ENCODE results near the gene MAGEA2B. TPM values are rescaled to one million over a fixed set of nuclear protein-coding genes. Genes with fewer than 3 reads are reported as not detected.
"Not testable (repeated sequence)": the region's sequence is repeated elsewhere in the genome, so short reads cannot be mapped to it uniquely, and the experiment has no call there.

Gene MAGEA2B, protein sequence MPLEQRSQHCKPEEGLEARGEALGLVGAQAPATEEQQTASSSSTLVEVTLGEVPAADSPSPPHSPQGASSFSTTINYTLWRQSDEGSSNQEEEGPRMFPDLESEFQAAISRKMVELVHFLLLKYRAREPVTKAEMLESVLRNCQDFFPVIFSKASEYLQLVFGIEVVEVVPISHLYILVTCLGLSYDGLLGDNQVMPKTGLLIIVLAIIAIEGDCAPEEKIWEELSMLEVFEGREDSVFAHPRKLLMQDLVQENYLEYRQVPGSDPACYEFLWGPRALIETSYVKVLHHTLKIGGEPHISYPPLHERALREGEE
- not detected for total RNA-seq

DNA sequence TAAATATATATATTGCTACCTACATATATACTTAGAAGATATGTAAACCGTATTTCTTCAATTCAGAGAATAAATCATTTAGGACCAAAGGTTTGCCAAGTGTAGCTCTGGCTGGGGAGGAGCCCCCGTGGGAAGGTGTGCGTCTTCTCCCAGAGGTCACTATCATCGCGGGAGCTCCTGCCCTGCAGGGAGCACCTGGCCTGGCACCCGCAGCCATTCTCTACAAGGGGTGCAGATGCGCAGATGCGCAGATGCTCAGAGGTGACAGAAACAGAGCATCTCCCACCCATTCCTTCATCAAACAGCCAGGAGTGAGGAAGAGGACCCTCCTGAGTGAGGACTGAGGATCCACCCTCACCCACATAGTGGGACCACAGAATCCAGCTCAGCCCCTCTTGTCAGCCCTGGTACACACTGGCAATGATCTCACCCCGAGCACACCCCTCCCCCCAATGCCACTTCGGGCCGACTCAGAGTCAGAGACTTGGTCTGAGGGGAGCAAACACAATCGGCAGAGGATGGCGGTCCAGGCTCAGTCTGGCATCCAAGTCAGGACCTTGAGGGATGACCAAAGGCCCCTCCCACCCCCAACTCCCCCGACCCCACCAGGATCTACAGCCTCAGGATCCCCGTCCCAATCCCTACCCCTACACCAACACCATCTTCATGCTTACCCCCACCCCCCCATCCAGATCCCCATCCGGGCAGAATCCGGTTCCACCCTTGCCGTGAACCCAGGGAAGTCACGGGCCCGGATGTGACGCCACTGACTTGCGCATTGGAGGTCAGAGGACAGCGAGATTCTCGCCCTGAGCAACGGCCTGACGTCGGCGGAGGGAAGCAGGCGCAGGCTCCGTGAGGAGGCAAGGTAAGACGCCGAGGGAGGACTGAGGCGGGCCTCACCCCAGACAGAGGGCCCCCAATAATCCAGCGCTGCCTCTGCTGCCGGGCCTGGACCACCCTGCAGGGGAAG, at the start of gene MAGEA2B:
MAGEA2B (plus strand) TSS at position 814 of the 973 bp plus-strand sequence. CDS start 2,479 bp downstream, outside the sequence.
- DNase-seq (ENCODE audit: low read depth in 2 of 3, low spot score in 2 of 3) = not testable (repeated sequence)

DNA sequence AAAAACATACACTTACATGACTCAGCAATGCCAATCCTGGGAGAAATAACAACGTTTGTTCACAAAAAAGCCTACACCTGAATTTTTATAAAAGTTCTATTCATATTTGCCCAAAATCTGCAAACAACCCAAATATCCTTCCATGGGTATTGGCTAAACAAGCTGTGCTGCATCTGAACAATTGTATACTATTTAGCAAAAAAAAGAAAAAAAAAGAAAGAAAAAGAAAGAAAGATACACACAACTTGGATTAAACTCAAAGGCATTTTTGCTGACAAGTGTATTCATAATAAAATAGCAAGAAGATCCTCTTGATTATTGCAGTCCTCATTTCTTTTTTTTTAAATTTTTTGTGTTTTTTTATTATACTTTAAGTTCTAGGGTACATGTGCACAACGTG, 40.3 kb upstream of the MAGEA2B start:
- DNase-seq (ENCODE audit: low read depth in 2 of 3, low spot score in 2 of 3) = no peak

DNA sequence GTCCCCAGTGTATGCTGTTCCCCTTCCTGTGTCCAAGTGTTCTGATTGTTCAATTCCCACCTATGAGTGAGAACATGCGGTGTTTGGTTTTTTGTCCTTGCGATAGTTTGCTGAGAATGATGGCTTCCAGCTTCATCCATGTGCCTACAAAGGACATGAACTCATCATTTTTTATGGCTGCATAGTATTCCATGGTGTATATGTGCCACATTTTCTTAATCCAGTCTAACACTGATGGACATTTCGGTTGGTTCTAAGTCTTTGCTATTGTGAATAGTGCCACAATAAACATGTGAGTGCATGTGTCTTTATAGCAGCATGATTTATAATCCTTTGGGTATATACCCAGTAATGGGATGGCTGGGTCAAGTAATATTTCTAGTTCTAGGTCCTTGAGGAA, 39.8 kb upstream of the MAGEA2B start:
- DNase-seq (ENCODE audit: low read depth in 2 of 3, low spot score in 2 of 3) = not testable (repeated sequence)

DNA sequence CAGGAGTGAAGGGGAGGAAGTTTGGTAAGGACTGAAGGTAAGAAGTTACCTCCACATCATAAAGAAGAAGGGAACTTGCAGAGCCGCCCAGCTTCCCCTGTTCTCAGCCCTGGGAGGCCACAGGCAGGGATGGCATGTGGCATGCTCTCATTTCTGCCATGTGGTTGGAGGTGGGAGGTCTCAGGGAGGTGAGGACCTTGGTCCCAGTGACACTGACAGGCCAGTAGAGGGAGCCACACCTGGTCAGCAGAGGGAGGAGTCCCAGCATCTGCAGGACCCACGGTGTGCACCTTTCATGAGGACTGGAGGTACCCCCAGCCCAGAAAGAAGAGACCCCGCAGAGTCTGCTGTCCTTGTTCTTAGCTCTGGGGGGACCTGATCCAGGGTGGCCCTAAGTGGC, 33.4 kb upstream of the MAGEA2B start:
- DNase-seq (ENCODE audit: low read depth in 2 of 3, low spot score in 2 of 3) = not testable (repeated sequence)

DNA sequence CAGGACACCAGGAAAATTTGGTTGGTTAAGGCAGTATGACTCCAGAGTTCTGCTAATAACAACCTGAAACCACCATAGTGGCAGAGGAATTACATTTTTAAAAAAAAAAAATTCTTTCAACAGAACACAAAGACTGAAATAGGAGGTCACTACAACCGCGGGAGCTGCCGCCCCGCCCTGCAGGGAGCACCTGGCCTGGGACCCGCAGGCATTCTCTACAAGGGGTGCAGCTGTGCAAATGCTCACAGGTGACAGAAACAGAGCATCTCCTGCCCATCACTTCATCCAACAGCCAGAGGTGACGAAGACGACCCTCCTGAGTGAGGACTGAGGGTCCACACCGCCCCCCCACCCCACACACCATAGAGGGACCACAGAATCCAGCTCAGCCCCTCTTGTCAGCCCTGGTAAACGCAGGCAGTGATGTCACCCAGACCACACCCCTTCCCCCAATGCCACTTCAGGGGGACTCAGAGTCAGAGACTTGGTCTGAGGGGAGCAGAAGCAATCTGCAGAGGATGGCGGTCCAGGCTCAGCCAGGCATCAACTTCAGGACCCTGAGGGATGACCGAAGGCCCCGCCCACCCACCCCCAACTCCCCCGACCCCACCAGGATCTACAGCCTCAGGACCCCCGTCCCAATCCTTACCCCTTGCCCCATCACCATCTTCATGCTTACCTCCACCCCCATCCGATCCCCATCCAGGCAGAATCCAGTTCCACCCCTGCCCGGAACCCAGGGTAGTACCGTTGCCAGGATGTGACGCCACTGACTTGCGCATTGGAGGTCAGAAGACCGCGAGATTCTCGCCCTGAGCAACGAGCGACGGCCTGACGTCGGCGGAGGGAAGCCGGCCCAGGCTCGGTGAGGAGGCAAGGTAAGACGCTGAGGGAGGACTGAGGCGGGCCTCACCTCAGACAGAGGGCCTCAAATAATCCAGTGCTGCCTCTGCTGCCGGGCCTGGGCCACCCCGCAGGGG, 16.2 kb upstream of the MAGEA2B start, which contains the start of gene MAGEA3:
MAGEA3 (plus strand) TSS at position 843 of the 980 bp plus-strand sequence. CDS start 2,039 bp downstream, outside the sequence.
- not testable (repeated sequence) for DNase-seq (ENCODE audit: low read depth in 2 of 3, low spot score in 2 of 3)

DNA sequence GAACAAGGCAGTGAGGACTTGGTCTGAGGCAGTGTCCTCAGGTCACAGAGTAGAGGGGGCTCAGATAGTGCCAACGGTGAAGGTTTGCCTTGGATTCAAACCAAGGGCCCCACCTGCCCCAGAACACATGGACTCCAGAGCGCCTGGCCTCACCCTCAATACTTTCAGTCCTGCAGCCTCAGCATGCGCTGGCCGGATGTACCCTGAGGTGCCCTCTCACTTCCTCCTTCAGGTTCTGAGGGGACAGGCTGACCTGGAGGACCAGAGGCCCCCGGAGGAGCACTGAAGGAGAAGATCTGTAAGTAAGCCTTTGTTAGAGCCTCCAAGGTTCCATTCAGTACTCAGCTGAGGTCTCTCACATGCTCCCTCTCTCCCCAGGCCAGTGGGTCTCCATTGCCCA, 14.0 kb upstream of the MAGEA2B start:
- not testable (repeated sequence) for DNase-seq (ENCODE audit: low read depth in 2 of 3, low spot score in 2 of 3)

DNA sequence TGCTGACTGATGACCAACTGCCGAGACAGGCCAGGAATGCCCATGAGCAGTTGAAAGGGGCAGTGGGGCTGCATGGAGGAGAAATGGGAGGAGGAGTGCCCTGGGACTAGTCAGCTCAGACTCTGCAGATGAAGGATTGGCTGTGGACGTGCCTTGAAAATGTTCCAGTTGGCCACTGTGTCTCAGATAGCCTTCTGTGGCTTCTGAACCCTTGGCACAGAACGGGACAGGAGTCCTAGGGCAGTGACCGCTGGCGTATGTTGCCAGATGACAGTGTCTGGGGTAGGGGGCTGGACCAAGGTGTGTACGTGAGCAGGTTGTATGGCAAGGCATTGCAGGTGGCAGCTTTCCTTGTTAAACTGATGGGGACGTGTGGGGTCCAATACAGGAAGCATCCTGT, 7.9 kb upstream of the MAGEA2B start:
- not testable (repeated sequence) for DNase-seq (ENCODE audit: low read depth in 2 of 3, low spot score in 2 of 3)

DNA sequence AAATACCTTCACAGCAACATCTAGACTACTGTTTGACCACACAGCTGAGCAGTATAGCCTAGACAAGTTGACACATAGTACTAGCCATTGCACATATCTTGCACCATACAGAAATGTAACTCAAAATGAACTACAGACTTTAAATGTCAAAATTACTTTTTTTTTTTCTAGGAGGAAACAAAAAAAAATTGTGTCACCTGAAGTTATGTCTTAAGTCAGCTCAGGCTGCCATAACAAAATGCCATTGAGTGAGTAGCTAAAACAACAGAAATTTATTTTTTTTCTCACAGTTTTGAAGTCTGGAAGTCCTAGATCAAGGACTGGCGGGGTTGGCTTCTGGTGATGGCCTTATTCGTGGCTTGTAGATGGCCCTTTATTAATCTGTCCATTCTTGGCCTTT, 5.3 kb upstream of the MAGEA2B start, which contains the start of gene CSAG2:
CSAG2 (minus strand) TSS at position 101 of the 400 bp plus-strand sequence. CDS start 161 bp downstream, outside the sequence.
- not testable (repeated sequence) for DNase-seq (ENCODE audit: low read depth in 2 of 3, low spot score in 2 of 3)

DNA sequence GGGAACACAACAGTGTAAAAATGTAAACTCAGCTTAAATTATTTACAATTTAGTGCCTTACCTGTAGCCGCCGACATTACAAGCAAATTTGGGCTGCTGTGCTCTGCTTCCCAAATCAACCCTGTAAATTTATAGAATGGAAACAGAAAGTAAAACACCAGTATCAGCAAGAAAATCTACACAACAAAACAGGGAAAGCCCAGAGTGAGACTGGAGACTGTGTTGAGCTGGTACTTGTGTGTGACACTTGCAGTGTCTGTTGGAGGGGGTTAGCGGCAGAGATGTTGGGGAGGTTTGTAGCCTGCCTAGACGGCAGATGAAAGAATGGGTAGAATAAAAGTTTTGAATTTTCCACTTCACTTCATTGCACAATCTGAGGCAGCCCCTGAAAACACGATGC, 1.2 kb upstream of the MAGEA2B start:
- not testable (repeated sequence) for DNase-seq (ENCODE audit: low read depth in 2 of 3, low spot score in 2 of 3)

DNA sequence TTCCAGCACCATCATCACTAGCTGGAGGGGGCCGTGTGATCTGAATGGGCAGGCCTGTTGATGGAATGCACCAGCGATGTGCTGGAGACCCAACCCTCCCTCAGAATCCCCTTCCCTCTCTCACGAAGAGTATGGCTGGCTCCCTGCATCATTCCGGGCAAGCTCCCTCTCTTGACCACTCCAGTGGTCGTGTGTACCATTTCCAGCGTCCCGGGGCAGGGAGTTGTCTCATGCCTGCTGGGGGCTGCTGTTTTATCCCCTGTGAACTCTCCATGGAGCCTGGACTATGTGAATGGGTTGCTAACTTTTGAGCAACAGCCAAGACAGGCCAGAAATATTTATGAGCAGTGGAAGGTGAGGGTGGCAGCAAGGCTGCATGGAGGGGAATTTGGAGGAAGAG, 11.0 kb downstream of the MAGEA2B start:
- DNase-seq (ENCODE audit: low read depth in 2 of 3, low spot score in 2 of 3) = no peak

DNA sequence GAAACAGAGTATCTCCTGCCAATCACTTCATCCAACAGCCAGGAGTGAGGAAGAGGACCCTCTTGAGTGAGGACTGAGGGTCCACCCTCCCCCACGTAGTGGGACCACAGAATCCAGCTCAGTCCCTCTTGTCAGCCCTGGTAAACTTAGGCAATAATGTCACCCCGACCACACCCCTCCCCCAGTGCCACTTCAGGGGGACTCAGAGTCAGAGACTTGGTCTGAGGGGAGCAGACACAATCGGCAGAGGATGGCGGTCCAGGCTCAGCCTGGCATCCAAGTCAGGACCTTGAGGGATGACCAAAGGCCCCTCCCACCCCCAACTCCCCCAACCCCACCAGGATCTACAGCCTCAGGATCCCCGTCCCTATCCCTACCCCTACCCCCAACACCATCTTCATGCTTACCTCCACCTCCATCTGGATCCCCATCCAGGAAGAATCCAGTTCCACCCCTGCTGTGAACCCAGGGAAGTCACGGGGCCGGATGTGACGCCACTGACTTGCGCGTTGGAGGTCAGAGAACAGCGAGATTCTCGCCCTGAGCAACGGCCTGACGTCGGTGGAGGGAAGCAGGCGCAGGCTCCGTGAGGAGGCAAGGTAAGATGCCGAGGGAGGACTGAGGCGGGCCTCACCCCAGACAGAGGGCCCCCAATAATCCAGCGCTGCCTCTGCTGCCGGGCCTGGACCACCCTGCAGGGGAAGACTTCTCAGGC, 19.0 kb downstream of the MAGEA2B start, which contains the start of the genes CSAG1 and MAGEA12:
CSAG1 (minus strand) TSS at position 461 of the 715 bp plus-strand sequence. CDS start 1,261 bp downstream, outside the sequence.
MAGEA12 (plus strand) TSS at position 497 of the 715 bp plus-strand sequence. CDS start 2,405 bp downstream, outside the sequence.
- no peak for DNase-seq (ENCODE audit: low read depth in 2 of 3, low spot score in 2 of 3)

DNA sequence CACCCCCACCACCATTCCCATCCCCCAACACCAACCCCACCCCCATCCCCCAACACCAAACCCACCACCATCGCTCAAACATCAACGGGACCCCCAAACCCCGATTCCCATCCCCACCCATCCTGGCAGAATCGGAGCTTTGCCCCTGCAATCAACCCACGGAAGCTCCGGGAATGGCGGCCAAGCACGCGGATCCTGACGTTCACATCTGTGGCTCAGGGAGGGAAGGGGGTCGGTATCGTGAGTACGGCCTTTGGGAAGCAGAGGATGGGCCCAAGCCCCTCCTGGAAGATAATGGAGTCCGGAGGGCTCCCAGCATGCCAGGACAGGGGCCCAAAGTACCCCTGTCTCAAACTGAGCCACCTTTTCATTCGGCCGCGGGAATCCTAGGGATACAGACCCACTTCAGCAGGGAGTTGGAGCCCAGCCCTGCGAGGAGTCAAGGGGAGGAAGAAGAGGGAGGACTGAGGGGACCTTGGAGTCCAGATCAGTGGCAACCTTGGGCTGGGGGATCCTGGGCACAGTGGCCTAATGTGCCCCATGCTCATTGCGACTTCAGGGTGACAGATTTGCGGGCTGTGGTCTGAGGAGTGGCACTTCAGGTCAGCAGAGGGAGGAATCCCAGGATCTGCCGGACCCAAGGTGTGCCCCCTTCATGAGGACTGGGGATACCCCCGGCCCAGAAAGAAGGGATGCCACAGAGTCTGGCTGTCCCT, 19.9 kb downstream of the MAGEA2B start:
- DNase-seq (ENCODE audit: low read depth in 2 of 3, low spot score in 2 of 3) = not testable (repeated sequence)

DNA sequence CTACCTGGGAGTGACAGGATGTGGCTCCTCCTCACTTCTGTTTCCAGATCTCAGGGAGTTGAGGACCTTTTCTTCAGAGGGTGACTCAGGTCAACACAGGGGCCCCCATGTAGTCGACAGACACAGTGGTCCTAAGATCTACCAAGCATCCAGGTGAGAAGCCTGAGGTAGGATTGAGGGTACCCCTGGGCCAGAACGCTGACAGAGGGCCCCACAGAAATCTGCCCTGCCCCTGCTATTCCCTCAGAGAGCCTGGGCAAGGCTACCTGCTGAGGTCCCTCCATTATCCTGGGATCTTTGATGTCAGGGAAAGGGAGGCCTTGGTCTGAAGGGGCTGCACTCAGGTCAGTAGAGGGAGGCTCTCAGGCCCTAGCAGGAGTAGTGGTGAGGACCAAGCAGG, 20.7 kb downstream of the MAGEA2B start:
- no peak for DNase-seq (ENCODE audit: low read depth in 2 of 3, low spot score in 2 of 3)

DNA sequence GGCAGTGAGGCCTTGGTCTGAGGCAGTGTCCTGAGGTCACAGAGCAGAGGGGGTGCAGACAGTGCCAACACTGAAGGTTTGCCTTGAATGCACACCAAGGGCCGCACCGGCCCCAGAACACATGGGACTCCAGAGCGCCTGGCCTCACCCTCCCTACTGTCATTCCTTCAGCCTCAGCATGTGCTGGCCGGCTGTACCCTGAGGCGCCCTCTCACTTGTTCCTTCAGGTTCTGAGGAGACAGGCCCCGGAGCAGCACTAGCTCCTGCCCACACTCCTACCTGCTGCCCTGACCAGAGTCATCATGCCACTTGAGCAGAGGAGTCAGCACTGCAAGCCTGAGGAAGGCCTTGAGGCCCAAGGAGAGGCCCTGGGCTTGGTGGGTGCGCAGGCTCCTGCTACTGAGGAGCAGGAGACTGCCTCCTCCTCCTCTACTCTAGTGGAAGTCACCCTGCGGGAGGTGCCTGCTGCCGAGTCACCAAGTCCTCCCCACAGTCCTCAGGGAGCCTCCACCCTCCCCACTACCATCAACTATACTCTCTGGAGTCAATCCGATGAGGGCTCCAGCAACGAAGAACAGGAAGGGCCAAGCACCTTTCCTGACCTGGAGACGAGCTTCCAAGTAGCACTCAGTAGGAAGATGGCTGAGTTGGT, 21.6 kb downstream of the MAGEA2B start:
- DNase-seq (ENCODE audit: low read depth in 2 of 3, low spot score in 2 of 3) = no peak

DNA sequence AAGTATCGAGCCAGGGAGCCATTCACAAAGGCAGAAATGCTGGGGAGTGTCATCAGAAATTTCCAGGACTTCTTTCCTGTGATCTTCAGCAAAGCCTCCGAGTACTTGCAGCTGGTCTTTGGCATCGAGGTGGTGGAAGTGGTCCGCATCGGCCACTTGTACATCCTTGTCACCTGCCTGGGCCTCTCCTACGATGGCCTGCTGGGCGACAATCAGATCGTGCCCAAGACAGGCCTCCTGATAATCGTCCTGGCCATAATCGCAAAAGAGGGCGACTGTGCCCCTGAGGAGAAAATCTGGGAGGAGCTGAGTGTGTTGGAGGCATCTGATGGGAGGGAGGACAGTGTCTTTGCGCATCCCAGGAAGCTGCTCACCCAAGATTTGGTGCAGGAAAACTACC, 22.1 kb downstream of the MAGEA2B start:
- not testable (repeated sequence) for DNase-seq (ENCODE audit: low read depth in 2 of 3, low spot score in 2 of 3)

DNA sequence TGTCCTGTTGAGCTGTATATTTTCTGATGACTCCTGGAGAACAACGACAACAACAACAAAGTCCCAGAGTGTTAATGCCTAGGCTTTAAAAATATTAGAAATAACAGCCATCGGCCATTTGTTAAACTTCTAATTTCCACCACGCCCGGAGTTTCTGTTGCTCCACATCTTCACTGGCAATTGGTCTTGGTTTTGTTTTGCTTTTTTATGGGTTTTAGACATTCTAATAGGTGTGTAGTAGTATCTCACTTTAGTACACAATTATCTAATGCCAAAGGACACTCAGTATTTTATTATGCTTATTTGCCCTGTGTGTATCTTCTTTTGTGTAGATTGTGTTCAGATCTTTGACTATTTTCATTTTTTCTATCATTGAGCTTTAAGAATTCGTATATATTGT, 24.1 kb downstream of the MAGEA2B start:
- DNase-seq (ENCODE audit: low read depth in 2 of 3, low spot score in 2 of 3) = no peak

DNA sequence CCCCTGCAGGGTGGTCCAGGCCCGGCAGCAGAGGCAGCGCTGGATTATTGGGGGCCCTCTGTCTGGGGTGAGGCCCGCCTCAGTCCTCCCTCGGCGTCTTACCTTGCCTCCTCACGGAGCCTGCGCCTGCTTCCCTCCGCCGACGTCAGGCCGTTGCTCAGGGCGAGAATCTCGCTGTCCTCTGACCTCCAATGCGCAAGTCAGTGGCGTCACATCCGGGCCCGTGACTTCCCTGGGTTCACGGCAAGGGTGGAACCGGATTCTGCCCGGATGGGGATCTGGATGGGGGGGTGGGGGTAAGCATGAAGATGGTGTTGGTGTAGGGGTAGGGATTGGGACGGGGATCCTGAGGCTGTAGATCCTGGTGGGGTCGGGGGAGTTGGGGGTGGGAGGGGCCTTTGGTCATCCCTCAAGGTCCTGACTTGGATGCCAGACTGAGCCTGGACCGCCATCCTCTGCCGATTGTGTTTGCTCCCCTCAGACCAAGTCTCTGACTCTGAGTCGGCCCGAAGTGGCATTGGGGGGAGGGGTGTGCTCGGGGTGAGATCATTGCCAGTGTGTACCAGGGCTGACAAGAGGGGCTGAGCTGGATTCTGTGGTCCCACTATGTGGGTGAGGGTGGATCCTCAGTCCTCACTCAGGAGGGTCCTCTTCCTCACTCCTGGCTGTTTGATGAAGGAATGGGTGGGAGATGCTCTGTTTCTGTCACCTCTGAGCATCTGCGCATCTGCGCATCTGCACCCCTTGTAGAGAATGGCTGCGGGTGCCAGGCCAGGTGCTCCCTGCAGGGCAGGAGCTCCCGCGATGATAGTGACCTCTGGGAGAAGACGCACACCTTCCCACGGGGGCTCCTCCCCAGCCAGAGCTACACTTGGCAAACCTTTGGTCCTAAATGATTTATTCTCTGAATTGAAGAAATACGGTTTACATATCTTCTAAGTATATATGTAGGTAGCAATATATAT, 39.5 kb downstream of the MAGEA2B start, which contains the start of gene MAGEA2:
MAGEA2 (minus strand) TSS at position 157 of the 965 bp plus-strand sequence. CDS start 2,479 bp downstream, outside the sequence.
- not testable (repeated sequence) for DNase-seq (ENCODE audit: low read depth in 2 of 3, low spot score in 2 of 3)
